HCT116 (cell line): Measurements from ENCODE around the gene SH3GL2. TPM values are rescaled to one million over a fixed set of nuclear protein-coding genes. Genes with fewer than 3 reads are reported as not detected.

Experiments used
- ATAC-seq: fragments of 200-7000 bp; cut with Tn5 transposase; 2 replicates; pipeline ENCODE4 v1.9.1; 2020; ENCODE audit warnings: mild to moderate bottlenecking, moderate library complexity
- BruUV-seq: library from RNA; stranded (reverse); fragments of 400-500 nt; replicated peaks from 2 replicates; lab custom pipeline; 2021; lab: Mats Ljungman, UMichigan
- CTCF ChIA-PET: fragments of 300-600 bp; sonication (Branson Sonifier 250); formaldehyde crosslinking; loops from one replicate; lab custom pipeline; 2021; ENCODE audit warnings: antibody characterized with exemption; lab: Charles Lee
- POLR2A ChIA-PET: fragments of 300-600, 350-600 bp; sonication (Branson Sonifier 250); formaldehyde crosslinking; loops from one replicate; lab custom pipeline; 2021; ENCODE audit warnings: antibody characterized with exemption; lab: Charles Lee
- RAD21 ChIA-PET, 2 experiments: fragments of 300-600 bp; sonication (Branson Sonifier 250); formaldehyde crosslinking; loops; one replicate each; lab custom pipeline; 2023; ENCODE audit warnings: low total read pairs in 2 of 2; ENCODE audit not compliant: uncharacterized antibody in 2 of 2, unreplicated experiment in 2 of 2, low non-redundant PET in 1 of 2; lab: Charles Lee
- DNase-seq: peaks from one replicate; pipeline ENCODE4 v3.0.0-alpha.2; 2010; ENCODE audit warnings: low read depth, low spot score
- H2AFZ ChIP-seq: fragments of 200-600 bp; shearing (Covaris generic), sonication (generic); 2 replicates; pipeline ENCODE4 v1.6.1; 2017; ENCODE audit warnings: low read depth, mixed run types, mixed read lengths, antibody characterized with exemption, low read length; ENCODE audit not compliant: poor library complexity, severe bottlenecking
- H3K27ac ChIP-seq: 2 replicates; pipeline ENCODE4 v1.5.1; 2012; ENCODE audit warnings: low read depth, low read length
- H3K27me3 ChIP-seq: fragments of 200-600 bp; sonication (generic); 2 replicates; pipeline ENCODE4 v1.6.1; 2016; ENCODE audit warnings: mixed run types, low read length, mixed read lengths; ENCODE audit not compliant: insufficient read depth
- H3K36me3 ChIP-seq, 2 experiments: fragments of 200-500 bp in 1 of 2; fragments of 200-600 bp in 1 of 2; sonication (Bioruptor generic) in 1 of 2; sonication (generic) in 1 of 2; 2 replicates each; pipeline versions ENCODE4 v1.5.1 to v1.6.1; 2014 to 2016; ENCODE audit warnings: low read length in 2 of 2, inconsistent platforms in 1 of 2, mixed read lengths in 1 of 2, mixed run types in 1 of 2; ENCODE audit not compliant: insufficient read depth in 2 of 2, control insufficient read depth in 1 of 2
- H3K4me1 ChIP-seq, 2 experiments: fragments of 200-600 bp in 1 of 2; sonication (generic) in 1 of 2; 2 replicates each; pipeline versions ENCODE4 v1.5.1 to v1.6.1; 2012 to 2017; ENCODE audit warnings: low read length in 2 of 2, inconsistent platforms in 1 of 2, mild to moderate bottlenecking in 1 of 2, mixed read lengths in 1 of 2, mixed run types in 1 of 2, moderate library complexity in 1 of 2; ENCODE audit not compliant: insufficient read depth in 2 of 2, control insufficient read depth in 1 of 2
- H3K4me2 ChIP-seq: fragments of 200-600 bp; sonication (generic); 2 replicates; pipeline ENCODE4 v1.6.1; 2017; ENCODE audit warnings: mixed run types, low read length, mixed read lengths
- H3K4me3 ChIP-seq, 2 experiments: fragments of 200-600 bp in 1 of 2; sonication (generic) in 1 of 2; replicated peaks in 1 of 2; 2 replicates each; pipeline ENCODE4 v1.5.1; 2011 to 2016; ENCODE audit warnings: low read length in 2 of 2, control low read depth in 1 of 2, low read depth in 1 of 2, mild to moderate bottlenecking in 1 of 2, mixed read lengths in 1 of 2, mixed run types in 1 of 2
- H3K79me2 ChIP-seq: fragments of 200-600 bp; sonication (generic); 2 replicates; pipeline ENCODE4 v1.6.1; 2017; ENCODE audit warnings: mild to moderate bottlenecking, mixed run types, low read length, moderate library complexity, mixed read lengths; ENCODE audit not compliant: insufficient read depth
- H3K9ac ChIP-seq: fragments of 200-600 bp; sonication (generic); 2 replicates; pipeline ENCODE4 v1.6.1; 2016; ENCODE audit warnings: low read length, mixed read lengths
- H3K9me2 ChIP-seq: fragments of 200-600 bp; sonication (generic), shearing (Covaris generic); 2 replicates; pipeline ENCODE4 v1.6.1; 2017; ENCODE audit warnings: mixed run types, mild to moderate bottlenecking, moderate library complexity; ENCODE audit not compliant: insufficient read depth
- H3K9me3 ChIP-seq, 2 experiments: fragments of 200-500 bp in 1 of 2; fragments of 200-600 bp in 1 of 2; sonication (Bioruptor generic) in 1 of 2; sonication (generic) in 1 of 2; 2 replicates each; pipeline ENCODE4 v1.6.1; 2014 to 2017; ENCODE audit warnings: low read length in 2 of 2, mixed read lengths in 2 of 2, inconsistent platforms in 1 of 2, low read depth in 1 of 2, mild to moderate bottlenecking in 1 of 2, mixed run types in 1 of 2, moderate library complexity in 1 of 2; ENCODE audit not compliant: control insufficient read depth in 1 of 2, insufficient read depth in 1 of 2
- H4K20me1 ChIP-seq: fragments of 200-600 bp; sonication (generic), shearing (Covaris generic); 2 replicates; pipeline ENCODE4 v1.6.1; 2017; ENCODE audit warnings: mixed run types, mild to moderate bottlenecking, moderate library complexity; ENCODE audit not compliant: insufficient read depth
- ELF1 ChIP-seq: IDR thresholded peaks from 2 replicates; pipeline ENCODE4 v1.6.1; 2012; ENCODE audit warnings: low read depth, borderline replicate concordance
- EZH2phosphoT487 ChIP-seq: fragments of 200-600 bp; IDR thresholded peaks from 2 replicates; pipeline ENCODE4 v1.6.1; 2018; ENCODE audit warnings: antibody characterized with exemption, borderline replicate concordance
- FOSL1 ChIP-seq: IDR thresholded peaks from 2 replicates; pipeline ENCODE4 v1.6.1; 2012; ENCODE audit warnings: low read depth
- POLR2A ChIP-seq: IDR thresholded peaks from 2 replicates; pipeline ENCODE4 v1.7.0; 2011; ENCODE audit warnings: borderline replicate concordance; ENCODE audit not compliant: insufficient read depth, insufficient read length; ENCODE audit errors: extremely low read depth
- YY1 ChIP-seq: IDR thresholded peaks from 2 replicates; pipeline ENCODE4 v1.6.1; 2011; ENCODE audit warnings: low read length, low read depth, moderate library complexity, mild to moderate bottlenecking; ENCODE audit not compliant: insufficient replicate concordance; ENCODE audit errors: extremely low read depth
- ZFX ChIP-seq: fragments of 450-650 bp; IDR thresholded peaks from 2 replicates; pipeline ENCODE4 v1.6.1; 2017
- intact Hi-C: fragments of 100-400 bp; cut with micrococcal nuclease; formaldehyde crosslinking; loops from 2 replicates; pipeline ENCODE4 v1.10.0; 2022
- total RNA-seq: library from RNA; stranded (reverse); gene quantifications from one replicate; pipeline ENCODE4 v1.2.1, GENCODE V29; 2021; ENCODE audit not compliant: unreplicated experiment
- TF ChIP-seq, protein P1 (sequence below): IDR thresholded peaks from 2 replicates; pipeline ENCODE4 v1.6.1; 2012; ENCODE audit warnings: low read depth
- TF ChIP-seq, protein P2 (sequence below): IDR thresholded peaks from 2 replicates; pipeline ENCODE4 v1.6.1; 2012

SH3GL2 gene
- total RNA-seq, 1 experiment from 2014 or later = not detected

DNA sequence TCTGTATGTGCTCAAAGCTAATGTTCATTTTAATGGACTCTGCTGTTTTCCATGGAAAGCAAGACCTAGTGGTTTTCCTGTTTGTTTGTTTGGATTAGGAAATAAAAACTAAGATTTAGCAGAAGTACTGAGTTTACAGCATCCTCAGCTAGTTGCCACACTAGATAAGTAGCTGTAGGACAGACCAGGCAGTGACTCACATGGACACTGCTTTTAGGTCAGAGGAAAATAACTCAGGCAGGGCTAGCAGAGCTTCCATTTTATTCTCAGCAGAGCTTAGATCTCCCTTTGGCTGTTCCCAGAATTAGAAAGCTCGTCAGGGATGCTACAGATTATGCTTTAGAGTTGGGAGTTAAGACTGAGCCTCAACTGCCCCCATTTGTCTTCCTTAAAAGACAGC, 204.4 kb downstream of the SH3GL2 start:
- no peaks in the 10 kb centered on the region for H3K36me3 ChIP-seq
- intact Hi-C loops = loop anchor here (10.0 kb wide), 1 partner anchor 58 kb away; no protein-coding TSS in a partner anchor
- H3K4me3 ChIP-seq = no peak overlapping the region
- H3K79me2 ChIP-seq = no peaks in the 10 kb centered on the region
- H3K9me3 ChIP-seq = no peaks in the 10 kb centered on the region; a peak in 2 of 4 replicates
- CTCF ChIA-PET = interaction anchor here (0.8 to 1.5 kb wide), 2 partner anchors 11 to 28 kb away, joined by 3 read pairs; no protein-coding TSS in a partner anchor
- no peak overlapping the region for H3K27ac ChIP-seq
- H3K27me3 ChIP-seq = no peaks in the 10 kb centered on the region
- BruUV-seq = no TSS peak
- no peak overlapping the region for H3K4me2 ChIP-seq
- POLR2A ChIA-PET = no interaction called here
- no peaks in the 10 kb centered on the region for H4K20me1 ChIP-seq
- H3K9ac ChIP-seq = no peak overlapping the region
- no peaks in the 10 kb centered on the region for H3K9me2 ChIP-seq
- no peak for ATAC-seq
- H3K4me1 ChIP-seq = no peaks in the 10 kb centered on the region
- DNase-seq = no peak
- RAD21 ChIA-PET = no interaction called here
- no peak overlapping the region for H2AFZ ChIP-seq
- TF ChIP-seq EZH2phosphoT487 = no peak
- no peak for TF ChIP-seq POLR2A
- TF ChIP-seq ZFX = no peak
- TF ChIP-seq YY1 = no peak
- TF ChIP-seq, protein P1, sequence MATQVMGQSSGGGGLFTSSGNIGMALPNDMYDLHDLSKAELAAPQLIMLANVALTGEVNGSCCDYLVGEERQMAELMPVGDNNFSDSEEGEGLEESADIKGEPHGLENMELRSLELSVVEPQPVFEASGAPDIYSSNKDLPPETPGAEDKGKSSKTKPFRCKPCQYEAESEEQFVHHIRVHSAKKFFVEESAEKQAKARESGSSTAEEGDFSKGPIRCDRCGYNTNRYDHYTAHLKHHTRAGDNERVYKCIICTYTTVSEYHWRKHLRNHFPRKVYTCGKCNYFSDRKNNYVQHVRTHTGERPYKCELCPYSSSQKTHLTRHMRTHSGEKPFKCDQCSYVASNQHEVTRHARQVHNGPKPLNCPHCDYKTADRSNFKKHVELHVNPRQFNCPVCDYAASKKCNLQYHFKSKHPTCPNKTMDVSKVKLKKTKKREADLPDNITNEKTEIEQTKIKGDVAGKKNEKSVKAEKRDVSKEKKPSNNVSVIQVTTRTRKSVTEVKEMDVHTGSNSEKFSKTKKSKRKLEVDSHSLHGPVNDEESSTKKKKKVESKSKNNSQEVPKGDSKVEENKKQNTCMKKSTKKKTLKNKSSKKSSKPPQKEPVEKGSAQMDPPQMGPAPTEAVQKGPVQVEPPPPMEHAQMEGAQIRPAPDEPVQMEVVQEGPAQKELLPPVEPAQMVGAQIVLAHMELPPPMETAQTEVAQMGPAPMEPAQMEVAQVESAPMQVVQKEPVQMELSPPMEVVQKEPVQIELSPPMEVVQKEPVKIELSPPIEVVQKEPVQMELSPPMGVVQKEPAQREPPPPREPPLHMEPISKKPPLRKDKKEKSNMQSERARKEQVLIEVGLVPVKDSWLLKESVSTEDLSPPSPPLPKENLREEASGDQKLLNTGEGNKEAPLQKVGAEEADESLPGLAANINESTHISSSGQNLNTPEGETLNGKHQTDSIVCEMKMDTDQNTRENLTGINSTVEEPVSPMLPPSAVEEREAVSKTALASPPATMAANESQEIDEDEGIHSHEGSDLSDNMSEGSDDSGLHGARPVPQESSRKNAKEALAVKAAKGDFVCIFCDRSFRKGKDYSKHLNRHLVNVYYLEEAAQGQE = no peak
- TF ChIP-seq ELF1 = no peak
- TF ChIP-seq FOSL1 = no peak
- TF ChIP-seq, protein P2, sequence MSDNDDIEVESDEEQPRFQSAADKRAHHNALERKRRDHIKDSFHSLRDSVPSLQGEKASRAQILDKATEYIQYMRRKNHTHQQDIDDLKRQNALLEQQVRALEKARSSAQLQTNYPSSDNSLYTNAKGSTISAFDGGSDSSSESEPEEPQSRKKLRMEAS = no peak
